ENCODE data around the gene LPAR2. TPM values are rescaled to one million over a fixed set of nuclear protein-coding genes. Genes with fewer than 3 reads are reported as not detected.
A peak's percentile ranks its signal among the peaks of the same experiment; 100 is the strongest.

The LPAR2 gene
- polyA plus RNA-seq, 3 donors: 21.6 to 34.5 (median 31.0) TPM

DNA sequence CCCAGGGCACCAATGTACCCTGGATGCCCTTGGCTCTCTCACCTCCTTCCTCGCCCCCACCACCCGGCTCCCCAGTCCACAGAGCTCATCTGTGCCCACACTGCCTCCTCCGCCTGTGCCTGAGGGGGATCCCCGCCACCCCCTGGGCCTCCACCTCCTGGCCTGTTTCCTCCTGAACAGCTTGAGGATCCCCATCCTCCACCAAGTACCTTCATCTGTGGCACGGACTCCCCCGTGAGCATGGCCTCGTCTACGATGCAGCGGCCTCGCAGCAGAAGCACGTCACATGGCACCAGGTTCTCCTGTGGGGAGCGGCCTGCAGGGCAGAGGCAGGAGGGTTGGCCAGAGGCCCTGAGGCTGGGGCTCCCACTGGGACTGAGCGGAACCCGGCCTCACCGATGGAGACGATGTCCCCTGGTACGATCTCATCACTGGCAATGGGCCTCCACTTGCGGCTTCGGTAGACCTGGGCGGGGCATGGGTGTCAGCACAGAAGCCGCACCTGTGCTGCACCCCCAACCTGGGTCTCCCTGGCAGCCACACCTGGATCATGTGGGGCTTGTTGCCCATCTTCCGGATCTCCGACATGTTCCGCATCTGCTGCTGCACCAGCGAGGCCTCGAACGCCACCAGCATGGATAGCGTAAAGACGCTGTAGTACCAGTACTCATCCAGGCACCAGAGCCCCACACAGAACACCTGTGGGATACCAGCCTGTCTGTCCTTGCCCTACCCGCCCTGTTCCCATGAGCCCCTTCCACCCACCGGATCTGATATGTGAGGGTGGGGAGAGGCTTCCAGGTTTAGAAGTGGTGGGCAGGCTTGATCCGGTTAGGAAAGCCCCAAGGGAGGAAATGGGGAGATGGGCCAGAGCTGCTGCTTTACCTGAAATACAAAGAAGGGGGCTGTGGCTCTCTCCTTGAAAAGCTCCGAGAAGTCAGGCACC, 28.7 kb upstream of the LPAR2 start:
- no peak for DNase-seq (ENCODE audit: extremely low read depth in 1 of 11, low read depth in 9 of 11, low spot score in 4 of 11)

DNA sequence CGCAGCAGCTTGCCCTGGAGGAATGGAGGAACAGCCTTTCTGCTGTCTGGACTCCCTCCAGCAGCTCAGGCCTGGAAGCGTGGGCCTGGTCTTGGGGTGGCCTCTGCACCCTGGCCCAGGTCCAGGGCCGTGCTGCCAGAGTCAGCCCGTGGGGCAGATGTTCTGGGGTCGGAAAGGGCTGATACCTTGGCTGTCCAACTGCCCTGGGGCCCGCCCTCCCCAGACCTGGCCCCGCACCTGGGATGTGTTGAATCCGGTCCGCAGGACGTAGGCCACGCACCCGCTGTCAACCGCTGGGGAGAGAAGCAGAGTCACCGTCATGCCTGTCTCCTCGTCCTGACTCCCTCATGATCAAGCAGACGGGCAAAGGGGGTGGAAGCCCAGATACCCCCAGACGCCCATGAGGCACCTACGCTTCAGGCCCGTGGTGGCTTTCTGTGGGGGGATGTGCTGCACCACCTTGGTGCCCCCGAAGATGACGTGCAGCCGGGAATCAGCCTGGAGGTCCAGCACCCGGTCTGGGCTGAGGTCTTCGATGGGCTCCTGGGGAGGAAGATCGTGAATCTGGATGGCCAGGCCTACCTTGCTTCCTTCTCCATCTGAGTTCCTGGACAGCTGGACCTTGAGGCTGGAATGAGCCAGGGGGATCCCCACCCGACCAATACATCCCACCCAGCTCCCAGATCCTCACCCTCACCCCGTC, 27.8 kb upstream of the LPAR2 start:
- DNase-seq (ENCODE audit: extremely low read depth in 1 of 11, low read depth in 9 of 11, low spot score in 4 of 11): no peak

DNA sequence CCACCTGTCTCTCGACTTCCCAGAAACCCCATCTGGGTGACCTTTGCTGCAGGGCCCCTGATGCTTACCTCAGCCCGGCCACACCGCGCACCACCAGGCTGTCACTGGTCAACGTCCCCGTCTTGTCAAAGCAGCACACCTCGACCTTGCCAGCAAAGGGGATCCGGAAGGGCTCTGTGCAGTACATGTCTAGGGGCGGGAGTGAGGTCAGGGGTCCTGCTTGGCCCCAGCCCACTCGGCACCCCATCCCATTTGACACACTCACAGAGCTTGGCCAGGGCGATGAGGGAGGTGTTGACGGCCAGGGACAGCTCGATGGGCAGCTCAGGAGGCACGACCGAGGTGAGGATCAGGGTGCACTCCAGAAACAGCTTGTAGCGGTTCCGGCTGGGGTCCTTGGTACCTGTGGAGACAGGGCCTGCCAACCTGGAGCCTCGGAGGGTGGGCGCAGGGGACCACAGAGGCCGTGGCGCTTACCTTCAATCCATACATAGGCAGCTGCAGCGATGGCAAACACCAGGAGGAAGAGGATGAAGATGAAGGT, 27.1 kb upstream of the LPAR2 start:
- DNase-seq (ENCODE audit: extremely low read depth in 1 of 11, low read depth in 9 of 11, low spot score in 4 of 11): no peak

DNA sequence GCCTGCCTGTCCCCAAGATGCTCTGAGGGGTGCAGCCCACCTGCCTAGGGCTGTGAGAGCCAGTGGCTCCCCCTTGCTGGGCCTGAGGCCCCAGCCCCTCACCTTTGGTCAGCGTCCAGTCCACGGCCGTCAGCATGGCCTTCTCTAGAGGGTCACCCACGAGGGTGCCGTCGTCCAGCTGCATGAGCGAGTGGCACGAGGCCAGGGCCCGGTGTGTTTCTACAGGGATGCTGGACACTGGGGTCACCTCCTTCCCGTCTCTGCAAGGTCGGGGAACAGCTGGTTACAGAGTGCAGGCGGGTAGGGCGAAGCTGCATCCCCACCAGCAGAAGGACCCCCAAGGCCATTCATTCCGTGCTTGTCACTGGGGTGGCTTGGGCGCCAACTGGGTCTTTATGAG, 26.4 kb upstream of the LPAR2 start:
- no peak for DNase-seq (ENCODE audit: extremely low read depth in 1 of 11, low read depth in 9 of 11, low spot score in 4 of 11)

DNA sequence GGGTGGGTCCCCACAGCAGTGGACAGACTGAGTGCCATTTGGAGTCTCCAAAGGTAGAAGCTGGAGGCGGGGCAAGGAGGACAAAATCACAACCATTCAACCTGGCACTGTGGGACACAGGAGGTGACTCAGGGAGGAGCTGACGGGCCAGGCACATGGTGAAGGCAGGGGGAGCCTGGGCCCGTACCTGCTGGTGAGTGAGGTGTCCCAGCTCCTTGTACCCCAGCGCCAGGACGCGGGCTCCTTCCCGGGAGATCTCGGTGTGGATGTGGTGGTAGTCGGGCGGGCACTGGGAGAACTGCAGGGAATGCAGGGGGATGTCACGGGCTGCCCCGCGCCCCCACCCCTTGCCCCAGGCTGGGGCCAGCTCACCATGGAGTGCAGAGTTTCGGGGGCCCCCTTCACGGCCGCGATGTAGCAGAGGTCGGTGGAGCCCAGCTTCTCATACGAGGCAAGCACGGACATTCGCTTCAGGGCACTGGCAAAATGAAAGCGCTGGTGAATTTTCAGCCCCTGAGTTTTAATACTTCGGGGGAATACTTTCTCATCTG, 25.7 kb upstream of the LPAR2 start:
- no peak for DNase-seq (ENCODE audit: extremely low read depth in 1 of 11, low read depth in 9 of 11, low spot score in 4 of 11)

DNA sequence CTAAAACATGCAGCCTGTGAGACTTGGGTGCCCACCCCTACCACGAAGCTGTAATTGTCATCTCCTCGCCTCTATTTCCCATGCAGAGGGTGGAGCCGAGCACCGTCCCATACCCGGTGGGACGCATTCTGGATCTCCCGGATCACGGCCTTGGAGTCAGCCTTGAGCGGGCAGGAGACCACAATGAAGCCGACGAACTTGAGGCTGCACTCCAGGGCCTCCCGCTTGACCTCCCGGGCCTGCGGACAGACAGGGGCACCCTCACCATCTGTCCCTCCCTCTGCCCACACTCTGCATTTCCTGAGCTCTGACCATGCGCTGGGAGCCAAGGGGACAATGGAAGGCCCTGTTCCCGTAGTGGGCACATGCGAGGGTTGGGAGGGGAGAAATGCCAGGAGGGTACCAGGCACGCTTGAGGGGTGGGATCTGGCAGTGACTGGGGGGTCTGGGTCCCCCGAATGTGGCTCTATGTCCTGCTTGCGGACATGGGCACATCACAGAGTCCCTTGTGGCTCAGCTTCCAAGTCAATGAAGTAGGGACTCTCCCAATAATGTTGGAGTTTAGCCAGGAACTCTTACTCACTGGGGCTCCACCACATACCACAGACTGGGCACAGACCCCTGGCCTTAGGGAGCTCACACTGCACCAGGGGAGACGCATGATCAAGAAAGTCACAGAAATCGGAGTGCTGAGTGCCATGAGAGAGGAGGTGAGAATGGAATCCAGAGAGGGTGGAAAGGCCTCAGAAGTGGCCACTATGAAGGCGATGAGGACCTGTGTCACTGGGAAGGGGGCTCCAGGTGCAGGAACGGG, 24.7 kb upstream of the LPAR2 start:
- DNase-seq (ENCODE audit: extremely low read depth in 1 of 11, low read depth in 9 of 11, low spot score in 4 of 11): no peak

DNA sequence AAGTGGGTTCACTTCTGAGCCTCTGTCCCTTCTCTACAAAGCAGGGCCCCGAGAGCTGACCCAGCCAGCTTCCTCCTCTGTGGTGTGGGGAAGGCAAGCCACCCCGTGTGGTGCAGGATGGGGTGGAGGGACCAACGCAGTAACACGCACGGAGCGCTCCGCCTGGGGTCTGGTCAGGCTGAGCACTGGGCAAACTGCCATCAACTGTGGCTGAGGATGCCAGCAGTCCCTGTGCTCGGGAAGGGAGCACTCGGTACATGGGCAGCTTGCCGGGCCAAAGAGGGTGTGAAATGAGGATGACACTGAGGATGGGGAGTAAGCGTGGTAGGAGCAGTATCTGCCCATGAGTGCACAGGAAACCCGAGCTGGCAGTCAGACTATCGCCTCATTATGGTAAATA, 23.1 kb upstream of the LPAR2 start:
- DNase-seq (ENCODE audit: extremely low read depth in 1 of 11, low read depth in 9 of 11, low spot score in 4 of 11): no peak

DNA sequence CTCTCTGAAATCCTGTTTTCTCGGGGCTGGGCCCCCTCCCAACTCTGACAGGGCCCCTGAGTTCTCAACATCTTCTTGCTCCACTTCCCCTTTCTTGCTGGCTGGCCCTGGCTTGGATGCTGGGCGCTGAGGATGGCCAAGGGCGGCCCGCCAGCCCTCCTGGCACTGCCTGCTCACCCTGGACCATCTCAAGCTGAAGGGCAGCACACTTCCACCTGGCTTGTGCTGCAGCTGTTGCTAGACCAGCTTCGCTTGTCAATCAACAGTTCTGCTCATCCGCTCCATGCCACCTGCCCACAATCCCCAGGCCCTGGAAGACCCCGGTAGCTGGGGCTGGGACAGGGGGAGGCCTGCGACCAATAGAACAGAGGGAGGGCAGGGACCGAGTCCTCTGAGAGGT, 22.3 kb upstream of the LPAR2 start:
- no peak for DNase-seq (ENCODE audit: extremely low read depth in 1 of 11, low read depth in 9 of 11, low spot score in 4 of 11)

DNA sequence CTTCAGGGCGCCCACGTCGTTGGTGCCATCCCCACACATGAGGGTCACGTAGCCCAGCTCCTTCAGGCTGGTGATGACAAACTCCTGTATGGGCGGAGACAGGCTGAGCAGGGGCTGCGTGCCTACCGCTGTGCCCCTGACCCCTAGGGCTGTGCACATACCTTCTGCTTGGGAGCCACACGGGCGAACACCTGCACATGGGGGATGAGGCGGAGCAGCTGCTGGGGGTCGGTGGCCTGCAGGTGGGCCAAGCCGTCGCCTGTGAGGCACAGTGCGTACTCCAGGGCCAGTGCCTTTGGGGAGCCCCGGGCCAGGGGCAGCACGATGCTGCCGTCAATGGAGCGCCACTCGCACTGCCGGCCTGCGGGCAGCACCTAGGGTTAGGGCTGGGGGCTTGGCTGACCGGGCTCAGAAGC, 21.6 kb upstream of the LPAR2 start:
- no peak for DNase-seq (ENCODE audit: extremely low read depth in 1 of 11, low read depth in 9 of 11, low spot score in 4 of 11)

DNA sequence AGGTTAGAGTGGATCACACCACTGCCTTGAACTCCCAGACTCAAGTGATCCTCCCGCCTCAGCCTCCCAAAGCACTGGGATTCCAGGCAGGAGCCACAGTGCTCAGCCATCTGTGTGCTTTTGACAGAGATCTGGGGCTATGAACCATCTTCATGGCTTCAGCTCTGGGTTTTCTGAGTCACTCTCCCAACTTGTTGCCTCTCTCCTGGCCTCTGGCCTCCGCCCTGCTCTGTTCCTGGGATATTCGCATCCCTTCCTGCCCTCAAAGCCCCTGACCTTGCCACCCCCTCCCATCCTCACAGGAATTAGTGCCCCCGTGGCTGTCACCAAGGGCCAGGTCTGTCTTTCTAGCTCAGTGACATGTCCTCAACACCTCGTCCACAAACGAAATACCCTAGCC, 21.1 kb upstream of the LPAR2 start:
- no peak for DNase-seq (ENCODE audit: extremely low read depth in 1 of 11, low read depth in 9 of 11, low spot score in 4 of 11)

DNA sequence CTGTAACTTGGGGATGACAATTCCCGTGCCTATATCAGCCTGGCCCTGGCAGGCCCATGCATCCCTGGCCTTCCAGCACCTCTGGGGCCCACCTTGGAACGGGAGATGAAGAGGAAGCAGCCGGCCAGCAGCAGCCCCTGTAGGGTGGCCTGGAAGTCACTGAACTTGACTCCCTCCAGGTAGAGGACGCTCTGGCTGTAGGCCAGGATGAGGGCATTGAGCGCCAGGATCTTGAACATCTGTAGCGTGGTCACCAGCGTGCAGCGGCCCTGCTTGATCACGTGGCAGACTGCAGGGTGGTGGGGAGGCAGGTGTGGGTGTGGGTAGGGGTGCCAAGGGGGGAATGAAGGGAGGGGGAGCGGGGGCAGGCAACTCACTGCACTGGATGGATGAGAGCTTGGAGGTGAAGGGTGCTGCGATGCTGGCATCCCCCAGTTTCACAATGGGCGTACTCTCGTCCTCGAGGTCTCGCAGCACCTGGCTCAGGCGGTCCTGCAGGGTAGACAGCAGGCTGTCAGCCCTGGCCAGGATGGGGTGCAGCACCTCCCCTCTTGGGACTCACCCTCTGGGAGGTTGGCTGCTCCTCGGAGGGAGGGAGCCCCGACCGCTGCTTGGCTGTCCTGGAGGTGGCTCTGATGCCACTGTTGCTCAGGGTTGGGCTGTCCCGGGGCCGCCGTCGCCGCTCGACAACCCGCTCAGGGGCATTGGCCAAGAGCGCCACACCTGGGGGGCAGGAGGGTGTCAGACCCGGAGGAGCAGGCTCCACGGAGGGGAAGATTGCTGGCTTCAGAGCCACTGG, 19.2 kb upstream of the LPAR2 start:
- DNase-seq (ENCODE audit: extremely low read depth in 1 of 11, low read depth in 9 of 11, low spot score in 4 of 11): no peak

DNA sequence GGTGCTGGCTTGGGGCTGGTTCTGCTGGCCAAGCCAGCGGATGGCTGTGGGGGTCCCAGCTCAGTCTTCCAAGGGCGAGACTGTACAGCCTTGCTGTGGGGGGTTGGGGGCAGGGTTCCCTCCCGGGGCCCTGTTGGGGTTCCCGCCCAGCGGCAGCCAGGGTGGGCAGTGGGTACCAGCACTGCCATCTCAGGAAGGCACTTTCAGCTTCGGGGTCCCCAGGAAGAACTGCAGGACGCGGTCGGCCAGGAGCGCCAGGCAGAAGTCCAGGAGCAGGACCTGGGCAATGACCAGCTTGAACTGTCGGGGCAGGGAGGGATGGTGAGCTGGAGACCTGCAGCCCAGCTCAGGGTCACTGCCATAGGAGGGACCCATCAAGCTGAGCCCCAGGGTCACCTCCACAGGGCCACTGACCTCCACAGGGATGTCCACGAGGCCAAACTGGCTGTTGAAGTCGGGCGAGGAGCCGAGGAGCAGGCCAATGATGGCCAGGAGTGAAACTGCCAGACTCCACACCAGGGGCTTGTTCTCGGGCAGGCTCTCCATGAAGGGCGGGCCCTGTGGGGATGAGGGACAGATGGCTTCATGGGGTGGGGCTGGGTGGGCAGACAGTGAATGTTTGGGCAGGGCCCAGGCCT, 17.3 kb upstream of the LPAR2 start:
- no peak for DNase-seq (ENCODE audit: extremely low read depth in 1 of 11, low read depth in 9 of 11, low spot score in 4 of 11)

DNA sequence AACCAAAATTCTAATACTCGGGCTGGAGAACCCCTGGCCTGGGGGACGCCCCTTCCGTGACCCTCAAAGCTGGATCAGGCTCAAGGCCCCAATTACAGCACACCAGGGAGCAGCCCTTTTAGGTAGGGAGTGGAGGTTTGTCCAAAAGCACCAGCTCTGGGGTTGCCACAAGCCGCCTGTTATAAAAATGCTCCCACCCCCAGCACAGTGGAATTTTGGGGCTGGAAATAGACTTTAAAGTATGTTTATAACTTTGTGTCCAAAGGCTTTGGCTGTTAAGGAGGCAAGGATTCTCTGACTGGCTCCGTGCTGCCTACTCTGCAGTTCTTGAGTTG, 16.0 kb upstream of the LPAR2 start:
- DNase-seq (ENCODE audit: extremely low read depth in 1 of 11, low read depth in 9 of 11, low spot score in 4 of 11): no peak

DNA sequence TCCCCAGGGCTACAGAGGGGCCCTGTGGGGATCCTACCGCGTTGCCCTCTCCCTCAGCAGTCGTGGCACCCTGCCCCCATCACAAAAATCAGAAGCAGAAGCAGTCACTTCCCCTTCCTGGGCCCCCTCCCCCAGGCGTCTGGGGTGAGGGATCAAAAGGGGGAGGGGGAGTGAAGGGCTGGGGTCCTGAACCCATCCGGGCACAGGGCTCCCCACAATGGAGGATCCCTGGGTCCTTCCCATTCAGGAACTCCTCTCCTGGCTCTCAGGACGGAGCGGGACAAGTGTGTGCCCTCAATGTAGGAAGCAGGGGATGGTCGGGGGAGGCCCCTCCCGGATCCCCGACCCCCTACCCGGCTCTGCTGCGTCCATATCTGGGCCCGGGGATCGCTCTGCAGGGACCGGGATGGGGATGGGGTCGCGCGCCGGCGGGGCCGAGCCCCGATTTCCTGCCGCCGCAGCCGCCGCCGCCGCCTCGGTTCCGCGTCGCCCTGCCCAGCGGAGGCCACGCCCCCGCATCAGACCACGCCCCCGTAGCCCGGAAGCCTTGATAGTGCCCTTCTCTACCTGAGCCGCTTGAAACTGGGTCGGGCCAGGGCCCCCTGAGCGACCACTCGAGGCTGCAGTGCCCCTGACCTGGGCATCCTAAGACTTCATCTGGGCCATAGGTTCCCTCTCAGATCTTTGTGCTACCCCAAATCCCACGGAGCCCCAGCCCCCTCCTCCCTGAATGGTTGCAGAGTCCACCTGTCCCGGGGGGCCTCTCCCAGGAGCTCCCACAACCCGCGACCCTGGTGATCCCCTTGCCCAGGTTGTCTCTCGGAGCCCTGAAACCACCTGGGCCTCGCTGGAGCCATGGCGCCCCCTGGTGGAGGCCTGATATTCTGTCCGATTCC, 15.4 kb upstream of the LPAR2 start, which contains the start of gene GMIP:
Gene GMIP (minus strand): TSS at position 500 of the 896 bp plus-strand sequence. CDS start 128 bp downstream, at position 372.
- peak in 3 of 11 donors; percentile 40 to 51 (median 42) for DNase-seq (ENCODE audit: extremely low read depth in 1 of 11, low read depth in 9 of 11, low spot score in 4 of 11)

DNA sequence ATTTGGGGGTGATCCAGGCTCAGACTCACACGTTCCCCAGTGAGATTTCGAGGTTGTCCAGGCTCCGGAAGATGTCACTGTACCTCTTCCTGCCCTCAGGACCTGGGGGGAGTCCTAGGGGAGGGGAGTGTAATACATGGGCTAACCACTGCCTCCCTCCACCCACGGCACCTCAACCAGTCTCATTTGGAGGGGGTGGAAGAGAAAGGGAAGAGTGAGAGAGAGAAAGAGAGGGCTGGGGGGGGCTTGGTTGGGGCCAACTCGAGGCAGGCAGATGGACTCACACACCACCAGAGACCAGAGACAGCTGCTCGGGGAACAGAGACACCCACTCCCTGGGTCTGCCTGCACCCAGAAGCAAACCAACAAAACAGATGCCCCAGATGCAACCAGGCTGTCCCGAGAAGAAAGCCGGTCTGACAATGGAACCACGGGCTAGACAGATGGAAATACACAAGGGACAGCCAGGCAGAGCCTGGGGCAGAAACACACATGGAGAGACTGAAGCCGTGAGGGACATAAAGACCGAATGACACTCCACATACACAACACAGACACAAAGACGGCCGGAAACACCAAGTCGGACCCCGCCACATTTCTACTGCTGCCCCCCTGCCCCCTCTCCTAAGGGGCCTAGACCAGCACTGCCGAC, 14.6 kb upstream of the LPAR2 start:
- DNase-seq (ENCODE audit: extremely low read depth in 1 of 11, low read depth in 9 of 11, low spot score in 4 of 11): no peak

DNA sequence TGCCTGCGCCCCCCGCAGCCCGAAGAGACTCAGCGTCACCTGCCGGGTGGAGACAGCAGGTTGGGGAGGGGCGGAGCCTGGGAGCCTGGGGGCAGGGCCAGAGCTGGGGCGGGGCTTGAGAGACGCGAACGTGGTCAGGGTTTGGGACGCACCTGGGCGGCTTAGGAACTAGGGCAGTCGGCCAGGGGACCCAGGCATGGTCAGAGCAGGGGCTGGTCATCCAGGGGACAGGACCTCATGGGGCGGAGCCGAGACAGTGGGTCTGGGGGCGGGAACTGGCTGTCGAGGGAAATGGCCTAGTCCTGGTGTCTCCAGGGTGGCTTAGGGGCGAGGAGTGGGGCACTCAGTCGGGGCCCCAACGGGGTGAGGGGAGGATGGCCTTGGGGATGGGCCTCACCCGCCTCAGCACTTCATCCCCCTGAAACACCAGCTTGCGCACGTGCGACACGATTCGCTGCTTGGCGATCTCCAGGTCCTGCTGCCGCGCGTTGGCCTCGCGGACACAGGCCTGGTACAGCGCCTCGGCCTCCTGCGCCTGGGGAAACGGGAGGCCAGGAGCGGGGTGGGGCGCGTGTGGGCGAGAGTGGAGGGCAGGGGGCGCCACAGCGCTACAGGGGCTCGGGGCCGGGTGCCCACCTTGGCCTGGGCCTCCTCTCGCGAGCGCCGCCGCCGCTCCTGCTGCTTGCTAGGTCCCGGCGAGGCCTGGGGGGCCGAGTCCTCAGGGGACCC, 9.7 kb upstream of the LPAR2 start:
- no peak for DNase-seq (ENCODE audit: extremely low read depth in 1 of 11, low read depth in 9 of 11, low spot score in 4 of 11)
